ENCODE data around the gene MRPS27.

Gene MRPS27

GRCh38 chr5:72358925-72359324 lies 38.9 kb upstream of the MRPS27 start:
- no peak for TF ChIP-seq CTCF (IDR thresholded peaks at IDR 0.05)
- Histone ChIP-seq H3K27me3 (ENCODE audit: control insufficient read depth, insufficient read depth, low read length) (no peaks in the 10 kb centered on the region), H3K27ac (no peak overlapping the region), H3K79me2 (no peaks in the 10 kb centered on the region), H3K9me3 (ENCODE audit: control insufficient read depth, low read length) (no peaks in the 10 kb centered on the region), H3K36me3 (ENCODE audit: control insufficient read depth, insufficient read depth, low read length) (no peaks in the 10 kb centered on the region), H3K4me2 (ENCODE audit: low read length) (no peak overlapping the region), H2AFZ (no peak overlapping the region), H3K4me1 (no peaks in the 10 kb centered on the region), H3K9ac (no peak overlapping the region), H3K4me3 (ENCODE audit: low read depth, low read length) (no peak overlapping the region)

GRCh38 chr5:72356361-72356760 lies 36.3 kb upstream of the MRPS27 start:
- Histone ChIP-seq H3K27ac (no peak overlapping the region), H3K4me1 (no peaks in the 10 kb centered on the region), H3K9ac (no peak overlapping the region), H3K4me2 (ENCODE audit: low read length) (no peak overlapping the region), H2AFZ (no peak overlapping the region), H3K27me3 (ENCODE audit: control insufficient read depth, insufficient read depth, low read length) (no peaks in the 10 kb centered on the region), H3K79me2 (no peaks in the 10 kb centered on the region), H3K4me3 (ENCODE audit: low read depth, low read length) (no peak overlapping the region), H3K36me3 (ENCODE audit: control insufficient read depth, insufficient read depth, low read length) (no peaks in the 10 kb centered on the region), H3K9me3 (ENCODE audit: control insufficient read depth, low read length) (no peaks in the 10 kb centered on the region)
- TF ChIP-seq CTCF (IDR thresholded peaks at IDR 0.05) = no peak

DNA sequence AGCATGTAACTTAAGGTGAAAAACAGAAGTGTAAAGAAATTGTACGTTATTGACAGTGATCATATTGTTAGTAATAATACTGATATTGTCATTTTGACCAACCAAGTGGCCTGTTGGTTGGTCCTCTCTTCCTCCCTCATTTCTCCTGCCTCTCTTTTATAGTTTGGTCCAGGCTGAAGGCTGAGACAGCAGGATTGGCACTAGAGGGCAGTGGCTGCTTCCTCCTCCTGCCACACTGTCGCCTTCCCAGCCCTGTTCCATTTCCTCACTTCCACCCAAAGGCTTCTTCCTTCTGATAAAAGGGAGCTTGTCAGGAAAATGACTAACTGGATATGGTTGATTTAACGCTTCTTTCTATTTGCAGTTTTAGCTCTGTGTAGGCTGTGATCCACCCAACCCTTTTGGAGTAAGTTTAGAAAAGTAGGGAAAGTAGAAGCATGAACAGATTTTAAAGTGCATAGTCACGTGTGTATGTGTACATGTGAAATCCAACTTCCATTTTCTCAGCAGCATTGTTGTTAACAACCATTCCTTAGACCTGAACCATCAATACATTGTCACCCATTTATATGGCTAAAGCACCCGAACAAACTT lies 35.8 kb upstream of the MRPS27 start:
- Histone ChIP-seq H3K4me2 (ENCODE audit: low read length) (no peak overlapping the region), H3K9me3 (ENCODE audit: control insufficient read depth, low read length) (no peaks in the 10 kb centered on the region), H3K4me3 (ENCODE audit: low read depth, low read length) (no peak overlapping the region), H2AFZ (no peak overlapping the region), H3K79me2 (no peaks in the 10 kb centered on the region), H3K4me1 (no peaks in the 10 kb centered on the region), H3K36me3 (ENCODE audit: control insufficient read depth, insufficient read depth, low read length) (no peaks in the 10 kb centered on the region), H3K27me3 (ENCODE audit: control insufficient read depth, insufficient read depth, low read length) (no peaks in the 10 kb centered on the region), H3K27ac (no peak overlapping the region), H3K9ac (no peak overlapping the region)
- TF ChIP-seq CTCF (IDR thresholded peaks at IDR 0.05) = no peak

DNA sequence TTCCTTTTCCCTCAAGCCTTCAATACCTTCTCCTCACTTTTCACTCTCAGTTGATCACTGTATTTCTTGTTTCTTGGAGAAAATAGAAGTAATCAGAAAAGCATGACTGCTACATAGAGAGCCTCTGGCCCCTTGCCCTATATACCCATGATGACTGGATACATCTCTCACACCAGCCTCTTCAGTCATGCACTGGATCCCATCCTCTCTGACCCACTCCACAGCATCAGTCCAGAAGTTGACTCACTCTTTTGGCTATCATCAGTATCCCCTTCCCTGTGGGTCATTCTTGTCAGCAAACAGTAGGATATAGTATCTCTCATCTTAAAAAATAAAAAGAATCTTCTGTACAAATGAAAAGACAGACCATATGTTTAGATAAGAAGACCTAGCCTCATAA lies 33.0 kb upstream of the MRPS27 start:
- Histone ChIP-seq H3K4me3 (ENCODE audit: low read depth, low read length) (no peak overlapping the region), H3K79me2 (no peaks in the 10 kb centered on the region), H3K27ac (no peak overlapping the region), H3K9me3 (ENCODE audit: control insufficient read depth, low read length) (no peaks in the 10 kb centered on the region), H3K36me3 (ENCODE audit: control insufficient read depth, insufficient read depth, low read length) (no peaks in the 10 kb centered on the region), H3K4me2 (ENCODE audit: low read length) (no peak overlapping the region), H3K27me3 (ENCODE audit: control insufficient read depth, insufficient read depth, low read length) (no peaks in the 10 kb centered on the region), H2AFZ (no peak overlapping the region), H3K4me1 (no peaks in the 10 kb centered on the region), H3K9ac (no peak overlapping the region)
- no peak for TF ChIP-seq CTCF (IDR thresholded peaks at IDR 0.05)

DNA sequence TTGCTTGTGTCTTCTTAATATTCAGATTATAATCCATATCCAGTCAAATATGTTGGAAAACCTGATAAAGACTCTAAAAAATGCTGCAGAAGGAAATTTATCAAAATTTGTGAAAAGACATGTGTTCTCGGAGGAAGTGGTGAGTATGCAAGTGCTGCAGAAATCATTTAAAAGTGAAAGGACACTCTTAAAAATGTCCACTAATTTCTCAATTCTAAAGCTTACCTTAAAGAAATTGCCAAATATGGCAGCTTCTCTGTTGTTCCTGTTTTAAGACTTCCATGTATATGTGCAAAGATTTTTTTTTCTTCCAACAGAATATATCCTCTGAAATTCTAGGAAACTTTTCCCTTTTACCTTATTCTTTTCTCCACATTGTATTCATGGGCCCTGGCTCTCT lies 32.6 kb upstream of the MRPS27 start:
- no peak overlapping the region for H3K9ac ChIP-seq
- no peaks in the 10 kb centered on the region for H3K9me3 ChIP-seq (ENCODE audit: control insufficient read depth, low read length)
- H3K4me3 ChIP-seq (ENCODE audit: low read depth, low read length) = no peak overlapping the region
- H3K4me2 ChIP-seq (ENCODE audit: low read length) = no peak overlapping the region
- no peaks in the 10 kb centered on the region for H3K27me3 ChIP-seq (ENCODE audit: control insufficient read depth, insufficient read depth, low read length)
- H3K4me1 ChIP-seq = no peaks in the 10 kb centered on the region
- TF ChIP-seq CTCF (IDR thresholded peaks at IDR 0.05) = no peak
- H2AFZ ChIP-seq = no peak overlapping the region
- H3K79me2 ChIP-seq = no peaks in the 10 kb centered on the region
- no peaks in the 10 kb centered on the region for H3K36me3 ChIP-seq (ENCODE audit: control insufficient read depth, insufficient read depth, low read length)
- no peak overlapping the region for H3K27ac ChIP-seq
